Common myeloid progenitor, CD34-positive (primary cell): ENCODE measurements around the gene ANKRD6.
A peak's percentile ranks its signal among the peaks of the same experiment; 100 is the strongest.
"Not testable (repeated sequence)": the region's sequence is repeated elsewhere in the genome, so short reads cannot be mapped to it uniquely, and the experiment has no call there.

Experiments used
- CTCF ChIA-PET: fragments of 350-600 bp; sonication (Branson Sonifier 250); formaldehyde crosslinking; loops from one replicate; lab custom pipeline; 2021; ENCODE audit warnings: antibody characterized with exemption; lab: Charles Lee
- POLR2A ChIA-PET: fragments of 350-600 bp; sonication (Branson Sonifier 250); formaldehyde crosslinking; loops from one replicate; lab custom pipeline; 2021; ENCODE audit warnings: antibody characterized with exemption; lab: Charles Lee
- DNase-seq, 3 donors: peaks; one replicate each; pipeline versions ENCODE4 v3.0.0 to v3.0.0-alpha.2; 2013
- H3K27ac ChIP-seq, 2 experiments: 1 replicate in 1 of 2; 2 replicates in 1 of 2; pipeline ENCODE4 v1.7.0; 2013; ENCODE audit warnings: inconsistent platforms in 2 of 2, low read length in 2 of 2, mild to moderate bottlenecking in 2 of 2, low read depth in 1 of 2, moderate library complexity in 1 of 2; ENCODE audit not compliant: severe bottlenecking in 2 of 2, insufficient read depth in 1 of 2, poor library complexity in 1 of 2
- H3K27me3 ChIP-seq, 5 experiments: replicated peaks in 2 of 5; 1 replicate in 3 of 5; 2 replicates in 2 of 5; pipeline versions ENCODE4 v1.6.1 to v1.7.0; 2013; ENCODE audit warnings: low read length in 4 of 5, mild to moderate bottlenecking in 2 of 5, moderate library complexity in 2 of 5, inconsistent platforms in 1 of 5; ENCODE audit not compliant: insufficient read depth in 5 of 5, control insufficient read depth in 4 of 5
- H3K36me3 ChIP-seq, 4 experiments: 1 replicate in 2 of 4; 2 replicates in 2 of 4; pipeline versions ENCODE4 v1.6.1 to v1.7.0; 2013; ENCODE audit warnings: low read length in 3 of 4, control low read depth in 1 of 4, mild to moderate bottlenecking in 1 of 4; ENCODE audit not compliant: control insufficient read depth in 4 of 4, insufficient read depth in 4 of 4
- H3K4me1 ChIP-seq, 4 experiments: 1 replicate in 3 of 4; 2 replicates in 1 of 4; pipeline versions ENCODE4 v1.6.1 to v1.7.1; 2013; ENCODE audit warnings: low read length in 3 of 4, mild to moderate bottlenecking in 3 of 4, control low read depth in 1 of 4, inconsistent platforms in 1 of 4, moderate library complexity in 1 of 4; ENCODE audit not compliant: control insufficient read depth in 4 of 4, insufficient read depth in 4 of 4; ENCODE audit errors: control extremely low read depth in 1 of 4
- H3K4me3 ChIP-seq, 7 experiments: 1 replicate in 4 of 7; 2 replicates in 3 of 7; pipeline versions ENCODE4 v1.5.1 to v1.7.0; 2013; ENCODE audit warnings: mild to moderate bottlenecking in 7 of 7, low read length in 6 of 7, moderate library complexity in 6 of 7, inconsistent platforms in 2 of 7, low read depth in 2 of 7, control low read depth in 1 of 7; ENCODE audit not compliant: insufficient read depth in 4 of 7, control insufficient read depth in 1 of 7; ENCODE audit errors: extremely low read depth in 1 of 7
- H3K9me3 ChIP-seq, 5 experiments: 1 replicate in 4 of 5; 2 replicates in 1 of 5; pipeline versions ENCODE4 v1.6.1 to v1.7.1; 2013; ENCODE audit warnings: low read length in 4 of 5, mild to moderate bottlenecking in 2 of 5, inconsistent platforms in 1 of 5, low read depth in 1 of 5, moderate library complexity in 1 of 5; ENCODE audit not compliant: control insufficient read depth in 4 of 5, insufficient read depth in 2 of 5; ENCODE audit errors: control extremely low read depth in 1 of 5
- WGBS: methylation state at CpG from one replicate; pipeline ENCODE4 v1.1.5; 2013; ENCODE audit not compliant: insufficient coverage; 5-methylcytosine and 5-hydroxymethylcytosine counted together

Gene ANKRD6

GRCh38 chr6:89619567-89619966 is 186.6 kb downstream of the ANKRD6 start:
- Histone ChIP-seq H3K36me3 (peaks cover 0 to 10% (median 4%) of the 10 kb centered on the region in 4 experiments), H3K4me1 (no peaks in the 10 kb centered on the region), H3K9me3 (no peaks in the 10 kb centered on the region), H3K27me3 (no peaks in the 10 kb centered on the region), H3K27ac (no peak overlapping the region), H3K4me3 (no peak overlapping the region)
- WGBS = 100% methylated on average over 2 of the region's 6 CpGs
- POLR2A ChIA-PET = no interaction called here
- DNase-seq = no peak
- CTCF ChIA-PET = interaction anchor here (1.6 kb wide), 1 partner anchor 10 kb away, joined by 8 read pairs; no protein-coding TSS in a partner anchor

GRCh38 chr6:89623749-89624148 is 190.8 kb downstream of the ANKRD6 start:
- ChIA-PET CTCF (no interaction called here), POLR2A (no interaction called here)
- H3K9me3 ChIP-seq = no peaks in the 10 kb centered on the region
- no peak for DNase-seq
- H3K36me3 ChIP-seq = peaks cover 0 to 17% (median 4%) of the 10 kb centered on the region in 4 experiments
- WGBS = 98% methylated on average over 6 of the region's 8 CpGs
- H3K4me1 ChIP-seq = no peaks in the 10 kb centered on the region
- no peak overlapping the region for H3K4me3 ChIP-seq
- no peak overlapping the region for H3K27ac ChIP-seq
- no peaks in the 10 kb centered on the region for H3K27me3 ChIP-seq

- no peaks in the 10 kb centered on the region for H3K4me1 ChIP-seq
- ChIA-PET POLR2A (no interaction called here), CTCF (interaction anchor here (1.3 kb wide), 1 partner anchor 20 kb away, joined by 3 read pairs; no protein-coding TSS in a partner anchor)
- no peak overlapping the region for H3K27ac ChIP-seq
- H3K4me3 ChIP-seq = no peak overlapping the region
- no peaks in the 10 kb centered on the region for H3K9me3 ChIP-seq
- 92% methylated on average over 8 of the region's 9 CpGs for WGBS
- no peak for DNase-seq
- H3K27me3 ChIP-seq = no peaks in the 10 kb centered on the region
- H3K36me3 ChIP-seq = peaks cover 7 to 31% (median 9%) of the 10 kb centered on the region in 4 experiments
Observed at GRCh38 chr6:89630488-89630887, 197.5 kb downstream of the ANKRD6 start.

GRCh38 chr6:89636412-89636811 is 203.5 kb downstream of the ANKRD6 start:
- H3K27ac ChIP-seq, H3K4me3 ChIP-seq, DNase-seq, POLR2A ChIA-PET, H3K27me3 ChIP-seq, H3K9me3 ChIP-seq: not testable (repeated sequence)
- WGBS = 100% methylated on average over 1 of the region's 3 CpGs
- CTCF ChIA-PET = interaction anchor here (0.7 kb wide), 1 partner anchor 237 kb away, joined by 4 read pairs; no protein-coding TSS in a partner anchor
- peaks cover 3 to 19% (median 16%) of the 10 kb centered on the region in 4 experiments for H3K4me1 ChIP-seq
- H3K36me3 ChIP-seq = peaks cover 0 to 23% (median 11%) of the 10 kb centered on the region in 4 experiments

DNA sequence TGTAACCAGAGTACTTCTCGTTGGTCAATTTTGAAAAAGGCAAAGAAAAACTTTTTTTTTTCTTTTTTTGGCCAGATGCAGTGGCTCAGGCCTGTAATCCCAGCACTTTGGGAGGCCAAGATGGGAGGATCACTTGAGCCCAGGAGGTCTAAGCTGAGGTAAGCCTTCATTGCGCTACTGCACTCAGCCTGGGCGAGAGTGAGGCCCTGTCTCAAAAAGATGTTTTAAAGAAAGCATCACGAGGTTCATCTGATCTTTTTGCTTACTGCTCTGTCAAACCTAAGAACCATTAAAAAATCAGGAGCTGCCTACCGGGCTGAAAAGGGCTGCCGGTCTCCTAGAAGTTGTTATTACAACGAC is 205.0 kb downstream of the ANKRD6 start:
- DNase-seq = no peak
- Histone ChIP-seq H3K4me3 (peak overlapping the region; percentile 79 to 97 (median 90)), H3K27ac (peak overlapping the region; percentile 95 to 96), H3K4me1 (peaks cover 3 to 19% (median 16%) of the 10 kb centered on the region in 4 experiments), H3K27me3 (no peaks in the 10 kb centered on the region), H3K36me3 (peaks cover under 1 to 34% (median 16%) of the 10 kb centered on the region in 4 experiments), H3K9me3 (no peaks in the 10 kb centered on the region)
- ChIA-PET POLR2A (no interaction called here), CTCF (interaction anchor here (1.0 to 1.4 kb wide), 3 partner anchors 29 to 266 kb away, joined by 3 read pairs; no protein-coding TSS in a partner anchor)
- WGBS = 15% methylated on average over 7 of the region's 7 CpGs

DNA sequence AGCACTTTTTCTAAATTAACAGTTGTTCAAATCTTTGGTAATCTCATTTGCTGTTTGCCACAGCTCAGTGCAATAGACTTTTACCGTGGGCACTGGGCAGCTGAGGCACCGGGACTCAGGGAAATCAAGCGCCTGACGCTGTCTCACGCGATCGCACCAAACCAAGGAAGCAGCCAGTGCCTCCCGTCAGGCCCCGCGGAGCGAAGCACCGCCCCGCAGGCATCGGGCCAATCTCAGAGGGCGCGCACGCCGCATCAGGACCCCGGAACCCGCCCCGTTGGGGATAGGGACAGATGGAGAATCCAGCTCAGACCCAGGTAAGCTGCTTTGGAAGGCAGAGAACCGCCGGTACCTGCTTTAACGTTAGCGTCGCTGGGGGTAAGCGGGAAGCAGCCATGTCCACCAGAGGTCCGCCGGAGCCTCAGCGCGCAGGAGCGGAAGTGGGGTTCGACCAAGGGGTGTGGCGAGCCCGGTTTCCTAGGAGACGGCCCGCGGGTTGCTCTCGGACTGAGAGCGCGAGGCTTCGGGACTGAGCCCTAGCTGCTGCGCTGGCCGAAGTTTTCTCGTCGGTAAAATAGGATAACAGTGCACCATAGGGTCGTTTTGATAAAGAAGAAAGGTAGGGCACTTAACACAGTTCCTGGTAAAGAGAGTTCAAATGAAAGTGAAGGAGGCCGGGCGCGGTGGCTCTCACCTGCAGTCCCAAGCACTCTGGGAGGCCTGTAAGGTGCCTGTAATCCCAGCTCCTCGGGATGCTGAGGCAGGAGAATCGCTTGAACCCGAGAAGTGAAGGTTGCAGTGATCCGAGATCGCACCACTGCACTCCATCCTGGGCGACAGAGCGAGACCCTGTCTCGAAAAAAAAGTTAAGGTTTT is 205.6 kb downstream of the ANKRD6 start, which contains the start of gene LYRM2:
LYRM2 (minus strand) TSS at position 428 of the 876 bp plus-strand sequence; CDS start at position 397, 31 bp downstream.
- Histone ChIP-seq H3K36me3 (peaks cover 7 to 40% (median 20%) of the 10 kb centered on the region in 4 experiments), H3K4me1 (peaks cover 3 to 19% (median 16%) of the 10 kb centered on the region in 4 experiments), H3K9me3 (no peaks in the 10 kb centered on the region), H3K27me3 (no peaks in the 10 kb centered on the region), H3K4me3 (peak within 1 kb of the TSS; percentile 79 to 97 (median 90)), H3K27ac (peak within 1 kb of the TSS; percentile 95 to 96)
- CTCF ChIA-PET = interaction anchor here (1.0 to 1.3 kb wide), 2 partner anchors 64 to 266 kb away, joined by 3 read pairs; no protein-coding TSS in a partner anchor
- POLR2A ChIA-PET = interaction anchor here (0.6 kb wide), 1 partner anchor 212 kb away, joined by 3 read pairs; no protein-coding TSS in a partner anchor
- 2% methylated on average over 58 of the region's 58 CpGs for WGBS
- DNase-seq = peak; percentile 90 to 94 (median 94)
